Measurements from ENCODE around the gene MTCL1. TPM values are rescaled to one million over a fixed set of nuclear protein-coding genes. Genes with fewer than 3 reads are reported as not detected.

Gene MTCL1
- total and polyA plus RNA-seq, 2 of the 8 experiments (the other 6 are each of a cell fraction or from before 2014, with no cell fraction given) = 16.6 to 60.8 TPM

DNA sequence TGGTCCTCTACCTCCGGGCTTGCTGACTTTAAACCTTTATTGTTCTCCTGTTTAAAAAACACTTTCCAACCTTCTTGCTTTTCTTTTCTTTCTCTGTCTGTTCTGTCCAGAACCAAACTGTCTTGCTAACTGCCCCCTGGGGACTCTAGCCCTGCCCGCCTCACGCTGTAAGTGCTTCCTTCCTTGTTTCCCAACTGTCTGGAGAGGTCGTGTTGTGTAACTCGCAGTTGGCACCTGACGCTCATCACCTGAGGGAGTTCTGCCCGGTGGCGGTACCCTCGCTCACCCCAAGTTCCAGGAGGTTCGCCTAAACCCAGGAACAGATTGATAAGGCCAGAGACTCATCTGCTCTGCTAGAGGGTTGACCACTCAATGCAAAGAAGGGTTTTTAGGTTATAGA, 123.4 kb downstream of the MTCL1 start:
- Histone ChIP-seq H3K79me2 (ENCODE audit: control insufficient read depth in 1 of 2, insufficient read depth in 2 of 2, low read length in 2 of 2) (no peaks in the 10 kb centered on the region), H3K23me2 (ENCODE audit: low read depth, low read length) (no peaks in the 10 kb centered on the region), H3K18ac (ENCODE audit: extremely low read depth, low read length) (no peak overlapping the region), H2AK5ac (ENCODE audit: low read depth, low read length) (no peak overlapping the region), H3K23ac (ENCODE audit: insufficient read length) (no peak overlapping the region), H3K14ac (ENCODE audit: insufficient read length) (no peak overlapping the region), H3K36me3 (ENCODE audit: control insufficient read depth in 2 of 4, insufficient read depth in 4 of 4, low read length in 3 of 4) (peaks cover 5 to 22% (median 17%) of the 10 kb centered on the region in 4 experiments; a peak in 6 of 8 replicates), H3K4me2 (ENCODE audit: insufficient read depth in 1 of 2, low read depth in 2 of 2, low read length in 2 of 2) (no peak overlapping the region), H3K4ac (replicated peaks; ENCODE audit: insufficient read length, low read depth, low read length) (no peak overlapping the region), H4K5ac (ENCODE audit: insufficient read length, low read depth, low read length) (no peak overlapping the region), H3K79me1 (ENCODE audit: low read depth, low read length) (no peaks in the 10 kb centered on the region), H4K8ac (ENCODE audit: extremely low read depth, insufficient read depth, low read length) (no peak overlapping the region; the same call in 1 of the 2 replicates), H3K9ac (replicated peaks in 1 of 4; ENCODE audit: extremely low read depth in 1 of 4, low read depth in 3 of 4, low read length in 3 of 4) (no peak overlapping the region), H2BK120ac (replicated peaks; ENCODE audit: low read depth, low read length) (no peak overlapping the region), H3K27me3 (replicated peaks in 1 of 4; ENCODE audit: control insufficient read depth in 3 of 4, extremely low read depth in 1 of 4, insufficient read depth in 3 of 4, low read length in 3 of 4) (no peaks in the 10 kb centered on the region; a peak in 1 of 7 replicates), H2AFZ (ENCODE audit: low read length) (no peak overlapping the region), H2BK20ac (ENCODE audit: low read length) (no peak overlapping the region), H2BK5ac (ENCODE audit: low read depth, low read length) (no peak overlapping the region), H2BK12ac (ENCODE audit: low read depth, low read length) (peak overlapping the region; percentile 60; the same call in 1 of the 2 replicates), H2BK15ac (ENCODE audit: low read length) (no peak overlapping the region), H3K4me3 (ENCODE audit: extremely low read depth in 1 of 4, insufficient read depth in 2 of 4, low read depth in 3 of 4, low read length in 4 of 4) (no peak overlapping the region), H3K27ac (ENCODE audit: low read depth, low read length) (no peak overlapping the region), H3K4me1 (replicated peaks in 1 of 4; ENCODE audit: control insufficient read depth in 3 of 4, insufficient read depth in 4 of 4, low read length in 3 of 4) (peaks cover 0 to 2% (median 0%) of the 10 kb centered on the region in 4 experiments; a peak in 1 of 7 replicates), H4K91ac (replicated peaks; ENCODE audit: insufficient read length, low read length) (no peak overlapping the region), H4K20me1 (replicated peaks in 1 of 2; ENCODE audit: control insufficient read depth in 1 of 2, insufficient read depth in 2 of 2, low read length in 2 of 2) (peaks cover 0 to 3% of the 10 kb centered on the region in 2 experiments), H3K9me3 (ENCODE audit: insufficient read depth in 2 of 2, low read depth in 1 of 2, low read length in 1 of 2) (peaks cover 0 to 3% of the 10 kb centered on the region in 2 experiments; a peak in 1 of 4 replicates), H3K56ac (replicated peaks; ENCODE audit: insufficient read length, low read depth, low read length) (no peak overlapping the region)
- ChIA-PET POLR2A (ENCODE audit: partially characterized antibody) (no interaction called here), CTCF (ENCODE audit: partially characterized antibody) (no interaction called here)
- FAIRE-seq (no peak), DNase-seq (ENCODE audit: low read depth in 1 of 2, low spot score in 2 of 2) (no peak)
- WGBS, 2 experiments (ENCODE audit: extremely low coverage in 1 of 2, insufficient coverage in 1 of 2, insufficient read length in 1 of 2, insufficient replicate concordance in 2 of 2, low coverage in 1 of 2, low lambda C conversion rate in 2 of 2, missing lambda C conversion rate in 1 of 2) = 85% methylated on average over 10 of the region's 10 CpGs; no CpG with 5 or more reads in 1 of the 2 experiments
- TF ChIP-seq GTF2F1 (IDR thresholded peaks at IDR 0.05; ENCODE audit: borderline replicate concordance, low read depth, low read length) = no peak
